IPS-18a (cell line): ENCODE measurements around the gene PFAS.
"Not testable (repeated sequence)": the region's sequence is repeated elsewhere in the genome, so short reads cannot be mapped to it uniquely, and the experiment has no call there.

ENCODE experiments used
- H3K27ac ChIP-seq: one replicate; pipeline ENCODE4 v1.5.1; 2013; ENCODE audit warnings: low read length
- H3K27me3 ChIP-seq: one replicate; pipeline ENCODE4 v1.6.1; 2013; ENCODE audit warnings: mild to moderate bottlenecking, low read length; ENCODE audit not compliant: control insufficient read depth, insufficient read depth
- H3K36me3 ChIP-seq: one replicate; pipeline ENCODE4 v1.6.1; 2013; ENCODE audit warnings: low read depth, low read length; ENCODE audit not compliant: control insufficient read depth
- H3K4me1 ChIP-seq: one replicate; pipeline ENCODE4 v1.6.1; 2013; ENCODE audit warnings: low read depth, low read length; ENCODE audit not compliant: control insufficient read depth
- H3K4me3 ChIP-seq: one replicate; pipeline ENCODE4 v1.5.1; 2013; ENCODE audit warnings: low read length
- H3K9ac ChIP-seq: one replicate; pipeline ENCODE4 v1.6.1; 2013; ENCODE audit warnings: mild to moderate bottlenecking, low read length, moderate library complexity
- H3K9me3 ChIP-seq: one replicate; pipeline ENCODE4 v1.6.1; 2013; ENCODE audit warnings: low read depth, low read length; ENCODE audit not compliant: control insufficient read depth

Gene PFAS, protein sequence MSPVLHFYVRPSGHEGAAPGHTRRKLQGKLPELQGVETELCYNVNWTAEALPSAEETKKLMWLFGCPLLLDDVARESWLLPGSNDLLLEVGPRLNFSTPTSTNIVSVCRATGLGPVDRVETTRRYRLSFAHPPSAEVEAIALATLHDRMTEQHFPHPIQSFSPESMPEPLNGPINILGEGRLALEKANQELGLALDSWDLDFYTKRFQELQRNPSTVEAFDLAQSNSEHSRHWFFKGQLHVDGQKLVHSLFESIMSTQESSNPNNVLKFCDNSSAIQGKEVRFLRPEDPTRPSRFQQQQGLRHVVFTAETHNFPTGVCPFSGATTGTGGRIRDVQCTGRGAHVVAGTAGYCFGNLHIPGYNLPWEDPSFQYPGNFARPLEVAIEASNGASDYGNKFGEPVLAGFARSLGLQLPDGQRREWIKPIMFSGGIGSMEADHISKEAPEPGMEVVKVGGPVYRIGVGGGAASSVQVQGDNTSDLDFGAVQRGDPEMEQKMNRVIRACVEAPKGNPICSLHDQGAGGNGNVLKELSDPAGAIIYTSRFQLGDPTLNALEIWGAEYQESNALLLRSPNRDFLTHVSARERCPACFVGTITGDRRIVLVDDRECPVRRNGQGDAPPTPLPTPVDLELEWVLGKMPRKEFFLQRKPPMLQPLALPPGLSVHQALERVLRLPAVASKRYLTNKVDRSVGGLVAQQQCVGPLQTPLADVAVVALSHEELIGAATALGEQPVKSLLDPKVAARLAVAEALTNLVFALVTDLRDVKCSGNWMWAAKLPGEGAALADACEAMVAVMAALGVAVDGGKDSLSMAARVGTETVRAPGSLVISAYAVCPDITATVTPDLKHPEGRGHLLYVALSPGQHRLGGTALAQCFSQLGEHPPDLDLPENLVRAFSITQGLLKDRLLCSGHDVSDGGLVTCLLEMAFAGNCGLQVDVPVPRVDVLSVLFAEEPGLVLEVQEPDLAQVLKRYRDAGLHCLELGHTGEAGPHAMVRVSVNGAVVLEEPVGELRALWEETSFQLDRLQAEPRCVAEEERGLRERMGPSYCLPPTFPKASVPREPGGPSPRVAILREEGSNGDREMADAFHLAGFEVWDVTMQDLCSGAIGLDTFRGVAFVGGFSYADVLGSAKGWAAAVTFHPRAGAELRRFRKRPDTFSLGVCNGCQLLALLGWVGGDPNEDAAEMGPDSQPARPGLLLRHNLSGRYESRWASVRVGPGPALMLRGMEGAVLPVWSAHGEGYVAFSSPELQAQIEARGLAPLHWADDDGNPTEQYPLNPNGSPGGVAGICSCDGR (N-terminal part only)

DNA sequence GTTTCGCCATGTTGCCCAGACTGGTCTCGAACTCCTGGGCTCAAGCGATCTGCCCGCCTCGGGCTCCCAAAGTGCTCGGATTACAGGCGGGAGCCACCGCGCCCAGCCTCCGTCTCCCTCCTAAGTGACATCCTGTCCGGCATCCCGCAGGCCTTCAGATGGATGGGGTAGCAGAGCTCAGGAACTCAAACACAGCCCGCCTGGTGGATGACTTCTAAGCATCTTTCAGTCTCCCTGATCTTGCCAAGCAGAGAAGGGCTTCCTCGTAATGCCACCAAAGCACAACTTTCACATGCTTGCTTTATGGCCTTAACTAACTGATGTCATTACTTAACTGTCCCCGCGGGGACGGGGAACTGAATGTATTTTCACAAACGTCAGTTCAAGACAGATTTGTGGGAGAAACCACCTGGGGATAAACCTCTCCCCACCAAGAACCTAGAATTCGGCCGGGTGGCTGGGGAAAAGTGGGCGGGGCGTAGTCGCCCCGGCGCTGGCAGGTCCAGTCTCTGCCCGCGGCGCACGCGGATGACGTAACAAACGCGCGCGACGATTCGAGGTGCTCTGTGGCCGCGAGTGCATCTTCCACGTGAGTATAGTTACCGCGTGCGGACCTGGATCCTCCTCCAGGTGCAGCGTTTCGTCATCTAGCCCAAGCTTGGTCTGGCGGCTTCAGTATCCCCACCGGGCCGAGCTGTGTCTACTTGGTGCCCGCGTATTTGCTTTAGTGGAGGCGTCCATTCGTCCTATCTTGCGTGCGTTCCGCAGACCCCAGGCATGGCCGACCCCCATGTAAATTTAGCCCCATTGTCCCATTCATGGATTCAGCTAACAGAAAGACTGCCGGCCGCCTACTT, at the start of gene PFAS:
TSS of gene PFAS (plus strand) at position 539 of the 857 bp plus-strand sequence. CDS start 4,649 bp downstream, outside the sequence.
- Histone ChIP-seq H3K36me3 (peaks cover 9% of the 10 kb centered on the region), H3K27ac (peak within 1 kb of the TSS; percentile 99), H3K27me3 (no peaks in the 10 kb centered on the region), H3K4me3 (peak within 1 kb of the TSS; percentile 100), H3K9ac (peak within 1 kb of the TSS; percentile 100), H3K4me1 (peaks cover 8% of the 10 kb centered on the region), H3K9me3 (no peaks in the 10 kb centered on the region)

DNA sequence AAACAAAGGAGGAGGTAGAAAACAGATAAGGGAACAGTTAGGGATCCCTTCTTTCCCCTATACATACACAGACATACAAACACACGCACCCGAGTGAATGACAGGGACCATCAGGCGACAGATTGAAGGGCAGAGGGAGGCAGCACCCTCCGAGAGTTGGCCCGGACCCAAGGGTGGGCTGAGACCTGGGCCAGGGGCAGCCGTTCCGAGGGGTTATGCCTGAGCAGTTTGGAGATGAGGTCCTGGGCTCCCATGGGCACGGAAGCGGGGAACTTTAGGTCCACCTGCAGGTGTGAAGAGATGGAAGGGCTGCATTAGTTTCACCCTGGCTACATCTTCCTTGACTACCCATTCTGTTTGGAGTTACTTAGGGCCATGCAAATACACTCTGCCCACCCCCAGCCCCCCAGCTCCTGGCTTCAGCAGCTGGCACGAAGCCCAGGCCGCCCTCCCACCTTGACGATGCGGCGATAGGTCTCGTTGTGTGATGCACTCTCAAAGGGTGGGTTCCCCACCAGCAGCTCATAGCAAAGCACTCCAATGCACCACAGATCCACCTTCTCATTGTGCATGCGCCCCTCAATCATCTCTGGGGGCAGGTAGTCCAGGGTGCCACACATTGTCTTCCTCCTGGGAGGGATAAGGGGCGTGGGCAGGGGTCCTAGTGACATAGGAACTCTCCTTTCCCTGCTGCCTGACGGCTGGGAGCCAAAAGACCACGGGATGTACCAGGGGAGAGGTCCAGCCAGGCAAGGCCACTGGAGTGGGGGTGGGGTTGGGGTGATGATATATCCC, 44.1 kb upstream of the PFAS start:
- H3K9me3 ChIP-seq: no peaks in the 10 kb centered on the region
- no peaks in the 10 kb centered on the region for H3K27me3 ChIP-seq
- H3K9ac ChIP-seq: no peak overlapping the region
- no peak overlapping the region for H3K4me3 ChIP-seq
- H3K27ac ChIP-seq: no peak overlapping the region
- H3K4me1 ChIP-seq: peaks cover 3% of the 10 kb centered on the region
- peaks cover 41% of the 10 kb centered on the region for H3K36me3 ChIP-seq

DNA sequence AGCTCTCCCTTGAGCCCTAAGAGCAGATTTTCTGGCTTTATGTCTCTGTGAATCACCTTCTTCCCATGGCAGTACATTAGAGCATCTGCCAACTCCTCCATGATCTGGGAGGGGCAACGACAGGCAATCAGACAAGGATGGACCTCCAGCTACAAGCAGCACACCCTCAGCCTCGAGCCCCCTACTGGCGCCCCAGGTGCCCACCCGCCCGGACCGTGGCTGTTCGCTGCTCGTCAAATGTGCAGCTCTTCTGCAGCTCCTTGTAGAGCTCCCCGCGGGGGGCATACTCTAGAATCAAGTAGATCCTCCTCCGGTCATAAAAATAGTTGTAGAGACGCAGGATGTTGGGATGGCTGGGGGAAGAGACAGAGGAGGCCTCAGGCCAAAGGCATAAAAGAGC, 42.6 kb upstream of the PFAS start:
- H3K4me3 ChIP-seq: no peak overlapping the region
- peaks cover 3% of the 10 kb centered on the region for H3K4me1 ChIP-seq
- no peak overlapping the region for H3K9ac ChIP-seq
- H3K9me3 ChIP-seq: no peaks in the 10 kb centered on the region
- peaks cover 41% of the 10 kb centered on the region for H3K36me3 ChIP-seq
- H3K27ac ChIP-seq: no peak overlapping the region
- no peaks in the 10 kb centered on the region for H3K27me3 ChIP-seq

DNA sequence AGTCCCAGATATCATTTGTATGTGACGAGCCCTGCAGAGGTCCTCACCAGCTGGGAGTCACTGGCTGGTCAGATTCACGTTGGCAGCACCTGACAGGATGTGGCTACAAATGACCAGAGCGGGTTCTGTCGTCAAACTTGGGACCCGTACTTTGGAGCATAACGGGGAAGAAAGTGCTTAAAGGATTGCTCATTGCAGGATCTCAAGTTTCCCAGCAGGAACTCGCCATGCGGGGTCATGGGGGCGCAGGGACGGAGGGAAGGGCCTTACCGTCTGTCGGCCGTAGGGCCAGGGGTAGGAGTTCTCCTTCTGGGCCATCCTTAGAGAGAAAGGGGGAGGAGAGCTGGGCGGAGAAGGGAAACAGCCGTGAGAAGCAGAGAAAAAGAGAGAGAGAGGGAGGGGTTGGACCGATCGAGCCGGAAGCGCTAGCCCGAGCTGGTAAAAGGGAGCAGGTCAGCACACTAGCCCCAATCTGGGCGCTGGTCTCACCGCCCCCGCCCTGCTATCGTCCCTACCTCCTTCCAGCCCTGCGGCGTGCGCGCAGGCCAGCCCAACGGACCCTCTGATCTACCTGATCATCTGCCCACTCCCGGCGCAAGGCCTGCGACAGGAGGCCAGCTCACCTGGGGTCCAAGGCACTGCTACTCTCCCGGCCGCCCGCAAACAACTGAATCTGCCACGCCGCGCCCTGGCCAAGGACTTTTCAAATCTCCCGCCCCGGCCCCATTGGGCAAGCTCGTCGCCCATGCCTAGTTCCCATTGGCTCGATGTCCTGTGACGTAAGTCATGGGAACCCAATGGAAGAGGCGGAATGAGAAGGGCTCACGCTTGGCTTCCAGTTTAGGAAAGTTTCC, 39.0 kb upstream of the PFAS start, which contains the start of gene AURKB:
TSS of gene AURKB (minus strand) at position 669 of the 854 bp plus-strand sequence. CDS start at position 318, 351 bp downstream.
- Histone ChIP-seq H3K36me3 (peaks cover 27% of the 10 kb centered on the region), H3K9me3 (no peaks in the 10 kb centered on the region), H3K4me1 (peaks cover 3% of the 10 kb centered on the region), H3K9ac (peak within 1 kb of the TSS; percentile 91), H3K4me3 (peak within 1 kb of the TSS; percentile 84), H3K27ac (peak within 1 kb of the TSS; percentile 78), H3K27me3 (no peaks in the 10 kb centered on the region)

DNA sequence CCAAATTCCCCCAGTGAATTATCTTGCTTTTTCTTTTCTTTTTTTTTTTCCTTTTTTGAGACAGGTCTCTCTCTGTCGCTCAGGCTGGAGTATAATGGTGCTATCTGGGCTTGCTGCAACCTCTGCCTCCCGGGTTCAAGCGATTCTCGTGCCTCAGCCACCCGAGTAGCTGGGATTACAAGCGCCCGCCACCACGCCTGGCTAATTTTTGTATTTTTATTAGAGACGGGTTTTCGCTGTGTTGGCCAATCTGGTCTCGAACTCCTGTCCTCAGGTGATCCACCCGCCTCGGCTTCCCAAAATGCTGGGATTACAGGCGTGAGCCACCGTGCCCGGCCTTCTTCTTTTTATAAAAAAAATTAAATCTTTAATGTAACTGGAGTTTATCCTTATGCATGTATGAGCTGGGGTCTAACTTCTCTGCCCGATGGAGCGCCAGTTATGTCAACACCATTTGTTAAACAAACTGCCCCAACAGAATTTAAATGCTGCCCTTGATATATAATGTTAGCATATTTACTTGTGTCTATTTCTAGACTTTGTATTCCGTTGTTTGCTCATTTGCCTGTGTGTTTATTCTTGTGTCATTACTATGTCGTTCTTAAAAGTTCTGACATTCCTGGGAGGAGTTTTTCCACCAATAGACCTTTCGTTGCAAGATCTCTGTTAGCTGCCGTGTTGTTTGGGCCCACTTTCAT, 38.2 kb upstream of the PFAS start:
- Histone ChIP-seq H3K4me3 (peak overlapping the region; percentile 84), H3K36me3 (peaks cover 19% of the 10 kb centered on the region), H3K27me3 (no peaks in the 10 kb centered on the region), H3K4me1 (peaks cover 3% of the 10 kb centered on the region), H3K9ac (peak overlapping the region; percentile 91), H3K9me3 (no peaks in the 10 kb centered on the region), H3K27ac (peak overlapping the region; percentile 49)

DNA sequence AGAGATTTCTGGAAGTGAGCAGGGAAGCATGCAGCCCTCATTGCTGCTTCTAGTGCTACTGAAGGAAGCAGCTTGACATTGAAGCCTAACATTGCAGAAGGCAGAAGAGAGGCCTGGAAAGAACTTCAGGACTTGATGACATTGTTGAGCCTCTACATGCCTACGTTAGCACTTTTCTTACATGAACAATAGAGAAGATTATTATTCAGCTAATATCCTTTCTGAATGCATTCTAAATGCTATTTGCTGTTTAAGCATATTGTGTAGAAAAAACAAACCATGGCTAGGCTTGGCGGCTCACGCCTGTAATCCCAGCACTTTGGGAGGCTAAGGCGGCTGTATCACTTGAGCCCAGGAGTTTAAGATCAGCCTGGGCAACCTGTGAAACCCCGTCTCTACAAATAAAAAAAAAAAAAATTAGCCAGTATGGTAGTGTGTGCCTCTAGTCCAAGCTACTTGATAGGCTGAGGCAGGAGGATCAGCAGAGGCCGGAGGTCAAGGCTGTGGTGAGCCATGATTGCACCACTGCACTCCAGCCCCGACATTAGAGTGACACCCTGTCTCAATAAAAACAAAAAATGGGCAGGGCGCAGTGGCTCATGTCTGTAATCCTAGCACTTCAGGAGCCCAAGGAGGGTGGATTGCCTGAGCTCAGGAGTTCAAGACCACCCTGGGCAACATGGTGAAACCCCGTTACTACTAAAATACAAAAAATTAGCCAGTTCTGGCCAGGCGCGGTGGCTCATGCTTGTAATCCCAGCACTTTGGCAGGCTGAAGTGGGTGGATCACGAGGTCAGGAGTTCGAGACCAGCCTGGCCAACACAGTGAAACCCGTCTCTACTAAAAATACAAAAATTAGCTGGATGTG, 36.5 kb upstream of the PFAS start:
- no peak overlapping the region for H3K9ac ChIP-seq
- peaks cover 3% of the 10 kb centered on the region for H3K36me3 ChIP-seq
- H3K27me3 ChIP-seq: no peaks in the 10 kb centered on the region
- no peaks in the 10 kb centered on the region for H3K9me3 ChIP-seq
- no peak overlapping the region for H3K27ac ChIP-seq
- no peak overlapping the region for H3K4me3 ChIP-seq
- peaks cover 3% of the 10 kb centered on the region for H3K4me1 ChIP-seq

DNA sequence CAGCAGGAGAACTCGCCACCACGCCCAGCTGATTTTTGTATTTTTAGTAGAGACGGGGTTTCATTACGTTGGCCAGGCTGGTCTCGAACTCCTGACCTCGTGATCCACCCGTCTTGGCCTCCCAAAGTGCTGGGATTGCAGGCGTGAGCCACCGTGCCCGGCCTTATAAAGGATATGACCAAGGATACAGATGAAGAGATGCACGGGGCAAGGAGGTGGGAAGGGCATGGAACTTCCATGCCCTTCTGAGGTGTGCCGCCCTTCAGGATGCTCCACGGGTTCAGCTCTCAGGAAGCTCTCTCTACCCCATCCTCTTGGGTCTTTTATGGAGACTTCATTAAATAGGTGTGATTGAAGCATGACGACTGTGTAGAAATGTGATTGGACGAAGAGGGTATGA, 35.1 kb upstream of the PFAS start:
- H3K27ac ChIP-seq, H3K9ac ChIP-seq, H3K36me3 ChIP-seq, H3K4me3 ChIP-seq, H3K9me3 ChIP-seq, H3K27me3 ChIP-seq, H3K4me1 ChIP-seq: not testable (repeated sequence)

DNA sequence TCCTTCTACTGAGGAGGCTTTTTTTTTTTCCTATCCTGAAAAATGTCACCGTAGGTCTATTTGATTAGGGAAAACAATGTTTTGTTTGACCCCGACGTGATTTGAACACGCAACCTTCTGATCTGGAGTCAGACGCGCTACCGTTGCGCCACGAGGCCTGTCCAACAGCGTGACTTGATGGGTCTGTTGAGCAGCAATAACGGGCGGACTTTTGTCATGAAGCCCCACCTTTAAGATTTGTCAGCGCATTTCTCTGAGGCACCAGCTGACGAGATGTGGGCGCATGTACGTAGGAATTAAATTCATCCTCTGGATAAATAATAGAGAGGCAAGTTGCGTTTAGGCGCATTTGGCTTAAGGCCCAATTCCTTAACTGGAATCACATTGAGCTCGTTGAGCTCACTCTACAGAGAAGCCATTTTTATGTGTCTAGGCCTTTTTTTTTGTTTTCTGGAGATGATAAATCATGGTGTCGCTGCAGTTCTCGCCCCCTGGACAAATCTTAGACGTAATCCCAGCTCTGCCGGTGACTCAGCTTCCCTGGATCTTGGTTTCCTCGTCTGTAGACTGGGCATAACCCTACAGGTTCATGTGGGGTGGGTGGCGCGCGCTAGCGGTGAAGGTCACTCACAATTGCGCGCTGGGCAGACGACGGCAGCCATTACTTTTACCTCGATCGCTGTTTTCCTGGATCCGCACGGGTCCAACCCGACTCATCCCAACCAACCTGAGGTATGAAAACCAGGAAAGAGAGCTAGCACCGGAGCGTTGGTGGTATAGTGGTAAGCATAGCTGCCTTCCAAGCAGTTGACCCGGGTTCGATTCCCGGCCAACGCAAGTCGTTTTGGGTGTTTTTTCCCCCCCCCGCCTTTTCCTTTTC, 28.1 kb upstream of the PFAS start:
- no peaks in the 10 kb centered on the region for H3K4me1 ChIP-seq
- H3K27ac ChIP-seq: peak overlapping the region; percentile 94
- H3K9ac ChIP-seq: peak overlapping the region; percentile 93
- peak overlapping the region; percentile 93 for H3K4me3 ChIP-seq
- H3K36me3 ChIP-seq: no peaks in the 10 kb centered on the region
- H3K9me3 ChIP-seq: no peaks in the 10 kb centered on the region
- H3K27me3 ChIP-seq: no peaks in the 10 kb centered on the region
